ENCODE data around the gene CACNG8. TPM values are rescaled to one million over a fixed set of nuclear protein-coding genes. Genes with fewer than 3 reads are reported as not detected.

CACNG8 gene
- total RNA-seq, 1 experiment from 2014 or later: 0.91 TPM

GRCh38 chr19:53971673-53972072 is 8.9 kb downstream of the CACNG8 start:
- no peaks in the 10 kb centered on the region for H3K27me3 Mint-ChIP-seq (ENCODE audit: insufficient read depth, unreplicated experiment)
- H3K36me3 Mint-ChIP-seq (ENCODE audit: insufficient read depth, unreplicated experiment): no peaks in the 10 kb centered on the region
- TF ChIP-seq, protein P1, sequence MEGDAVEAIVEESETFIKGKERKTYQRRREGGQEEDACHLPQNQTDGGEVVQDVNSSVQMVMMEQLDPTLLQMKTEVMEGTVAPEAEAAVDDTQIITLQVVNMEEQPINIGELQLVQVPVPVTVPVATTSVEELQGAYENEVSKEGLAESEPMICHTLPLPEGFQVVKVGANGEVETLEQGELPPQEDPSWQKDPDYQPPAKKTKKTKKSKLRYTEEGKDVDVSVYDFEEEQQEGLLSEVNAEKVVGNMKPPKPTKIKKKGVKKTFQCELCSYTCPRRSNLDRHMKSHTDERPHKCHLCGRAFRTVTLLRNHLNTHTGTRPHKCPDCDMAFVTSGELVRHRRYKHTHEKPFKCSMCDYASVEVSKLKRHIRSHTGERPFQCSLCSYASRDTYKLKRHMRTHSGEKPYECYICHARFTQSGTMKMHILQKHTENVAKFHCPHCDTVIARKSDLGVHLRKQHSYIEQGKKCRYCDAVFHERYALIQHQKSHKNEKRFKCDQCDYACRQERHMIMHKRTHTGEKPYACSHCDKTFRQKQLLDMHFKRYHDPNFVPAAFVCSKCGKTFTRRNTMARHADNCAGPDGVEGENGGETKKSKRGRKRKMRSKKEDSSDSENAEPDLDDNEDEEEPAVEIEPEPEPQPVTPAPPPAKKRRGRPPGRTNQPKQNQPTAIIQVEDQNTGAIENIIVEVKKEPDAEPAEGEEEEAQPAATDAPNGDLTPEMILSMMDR (IDR thresholded peaks at IDR 0.05; ENCODE audit: insufficient read depth in 1 of 2, low read depth in 1 of 2, low read length in 1 of 2, severe bottlenecking in 1 of 2, unreplicated experiment in 1 of 2): no peak
- no peaks in the 10 kb centered on the region for H3K4me1 Mint-ChIP-seq (ENCODE audit: low read depth, unreplicated experiment)
- no peak overlapping the region for H3K4me3 Mint-ChIP-seq (ENCODE audit: unreplicated experiment)
- H3K27me3 ChIP-seq (replicated peaks; ENCODE audit: control insufficient read depth, insufficient read depth, low read length): no peaks in the 10 kb centered on the region
- H3K4me1 ChIP-seq: no peaks in the 10 kb centered on the region
- no peak for DNase-seq
- H3K36me3 ChIP-seq (ENCODE audit: control insufficient read depth, insufficient read depth, low read length): no peaks in the 10 kb centered on the region
- ChIA-PET CTCF (no interaction called here), POLR2A (no interaction called here)
- no peak overlapping the region for H3K27ac Mint-ChIP-seq (ENCODE audit: unreplicated experiment)
- no peaks in the 10 kb centered on the region for H3K9me3 Mint-ChIP-seq (ENCODE audit: unreplicated experiment)
- intact Hi-C loops (cut with micrococcal nuclease; ENCODE audit: unreplicated experiment): no loop called here
- BruUV-seq (replicated peaks): no TSS peak
- no peak overlapping the region for H3K4me3 ChIP-seq (ENCODE audit: low read depth, low read length)
- no peaks in the 10 kb centered on the region for H3K9me3 ChIP-seq

DNA sequence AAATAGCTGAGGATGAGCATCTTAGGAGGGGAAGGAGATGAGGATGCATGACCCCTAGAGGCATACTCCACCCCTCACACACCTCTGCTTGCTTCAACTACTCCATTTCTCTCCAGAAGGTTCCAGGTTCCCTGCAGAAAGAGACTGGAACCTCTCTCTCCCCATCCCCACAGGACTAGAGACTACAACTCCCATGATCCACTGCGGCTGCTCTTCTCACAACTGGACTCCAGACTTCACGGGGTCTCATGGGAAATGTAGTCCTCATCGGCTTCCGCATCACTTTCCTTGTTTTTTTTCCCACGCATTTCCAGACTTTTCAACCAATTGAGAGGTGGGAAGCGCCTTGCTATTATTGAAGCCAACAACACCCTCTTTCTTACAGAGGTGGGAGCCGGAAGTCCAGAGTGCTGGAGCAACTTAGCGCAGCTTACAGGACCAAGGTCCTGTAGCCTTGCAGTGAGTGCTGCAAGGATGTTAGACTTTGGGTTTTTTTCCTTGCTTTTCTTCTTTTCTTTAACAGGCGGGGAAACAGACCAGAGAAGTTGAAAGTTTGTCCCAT is 14.8 kb downstream of the CACNG8 start:
- Mint-ChIP-seq H3K36me3 (ENCODE audit: insufficient read depth, unreplicated experiment) (no peaks in the 10 kb centered on the region), H3K9me3 (ENCODE audit: unreplicated experiment) (peaks cover 22% of the 10 kb centered on the region), H3K27me3 (ENCODE audit: insufficient read depth, unreplicated experiment) (no peaks in the 10 kb centered on the region), H3K4me1 (ENCODE audit: low read depth, unreplicated experiment) (no peaks in the 10 kb centered on the region), H3K4me3 (ENCODE audit: unreplicated experiment) (no peak overlapping the region), H3K27ac (ENCODE audit: unreplicated experiment) (no peak overlapping the region)
- intact Hi-C loops (cut with micrococcal nuclease; ENCODE audit: unreplicated experiment): no loop called here
- TF ChIP-seq, protein P1 (IDR thresholded peaks at IDR 0.05; ENCODE audit: insufficient read depth in 1 of 2, low read depth in 1 of 2, low read length in 1 of 2, severe bottlenecking in 1 of 2, unreplicated experiment in 1 of 2): no peak
- Histone ChIP-seq H3K9me3 (no peaks in the 10 kb centered on the region), H3K4me1 (no peaks in the 10 kb centered on the region), H3K27me3 (replicated peaks; ENCODE audit: control insufficient read depth, insufficient read depth, low read length) (no peaks in the 10 kb centered on the region), H3K4me3 (ENCODE audit: low read depth, low read length) (no peak overlapping the region), H3K36me3 (ENCODE audit: control insufficient read depth, insufficient read depth, low read length) (no peaks in the 10 kb centered on the region)
- BruUV-seq (replicated peaks): no TSS peak
- DNase-seq: peak; percentile 35 to 50
- ChIA-PET POLR2A (no interaction called here), CTCF (no interaction called here)

DNA sequence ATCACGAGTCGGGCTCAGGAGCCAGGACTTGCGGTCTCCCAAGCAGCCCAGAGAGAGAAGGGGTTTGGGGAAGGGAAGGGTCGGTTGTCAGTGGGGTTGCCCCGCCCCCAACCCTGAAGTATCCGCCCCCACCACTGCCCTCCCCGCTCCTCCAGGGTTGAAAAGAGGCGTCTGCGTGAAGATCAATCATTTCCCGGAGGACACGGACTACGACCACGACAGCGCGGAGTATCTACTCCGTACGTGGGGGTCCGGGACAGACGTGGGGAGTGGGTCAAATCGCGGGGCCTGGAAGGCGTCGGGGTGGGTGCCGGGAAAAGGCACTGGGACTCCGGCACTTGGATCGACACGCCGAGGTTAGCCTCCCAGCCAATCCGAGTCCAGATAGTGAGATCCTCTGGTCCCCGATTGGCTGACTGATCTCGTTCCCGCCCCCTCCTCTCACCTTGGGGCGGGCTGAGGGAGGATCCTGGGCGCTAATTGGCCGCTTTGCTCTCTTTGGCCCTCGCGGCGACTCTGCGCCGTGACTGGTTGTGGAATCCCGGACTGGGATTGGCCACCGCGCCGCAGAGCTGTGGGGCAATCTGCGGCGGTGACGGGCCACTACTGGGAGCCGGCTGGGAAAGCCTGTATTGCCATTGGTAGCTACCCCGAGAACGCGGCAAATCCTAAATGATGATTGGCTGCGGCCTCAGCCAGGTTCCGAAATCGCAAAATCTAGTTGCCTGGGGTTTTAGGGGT is 15.4 kb downstream of the CACNG8 start:
- Histone ChIP-seq H3K9me3 (no peaks in the 10 kb centered on the region), H3K4me1 (no peaks in the 10 kb centered on the region), H3K36me3 (ENCODE audit: control insufficient read depth, insufficient read depth, low read length) (no peaks in the 10 kb centered on the region), H3K27me3 (replicated peaks; ENCODE audit: control insufficient read depth, insufficient read depth, low read length) (no peaks in the 10 kb centered on the region), H3K4me3 (ENCODE audit: low read depth, low read length) (no peak overlapping the region)
- ChIA-PET POLR2A (no interaction called here), CTCF (no interaction called here)
- no peak overlapping the region for H3K4me3 Mint-ChIP-seq (ENCODE audit: unreplicated experiment)
- H3K4me1 Mint-ChIP-seq (ENCODE audit: low read depth, unreplicated experiment): no peaks in the 10 kb centered on the region
- intact Hi-C loops (cut with micrococcal nuclease; ENCODE audit: unreplicated experiment): no loop called here
- no TSS peak for BruUV-seq (replicated peaks)
- H3K36me3 Mint-ChIP-seq (ENCODE audit: insufficient read depth, unreplicated experiment): no peaks in the 10 kb centered on the region
- H3K27me3 Mint-ChIP-seq (ENCODE audit: insufficient read depth, unreplicated experiment): no peaks in the 10 kb centered on the region
- peaks cover 22% of the 10 kb centered on the region for H3K9me3 Mint-ChIP-seq (ENCODE audit: unreplicated experiment)
- DNase-seq: no peak
- TF ChIP-seq, protein P1 (IDR thresholded peaks at IDR 0.05; ENCODE audit: insufficient read depth in 1 of 2, low read depth in 1 of 2, low read length in 1 of 2, severe bottlenecking in 1 of 2, unreplicated experiment in 1 of 2): no peak
- H3K27ac Mint-ChIP-seq (ENCODE audit: unreplicated experiment): no peak overlapping the region
